GM19025 (cell line): ENCODE results near the gene NKD2.

Experiments
- ATAC-seq: cut with Tn5 transposase; IDR thresholded peaks from one replicate; pipeline ENCODE4 v1.9.1; 2021; ENCODE audit warnings: mild to moderate bottlenecking, low read depth, moderate library complexity; ENCODE audit not compliant: unreplicated experiment

Gene NKD2

GRCh38 chr5:1039210-1039548 is 30.6 kb downstream of the NKD2 start:
- ATAC-seq = no peak

- ATAC-seq = no peak
These were observed 31.2 kb downstream of the NKD2 start for GRCh38 chr5:1039706-1040260.

- no peak for ATAC-seq
These were observed 32.0 kb downstream of the NKD2 start for GRCh38 chr5:1040571-1040970.

GRCh38 chr5:1041225-1042143 is 32.9 kb downstream of the NKD2 start:
- ATAC-seq = no peak

GRCh38 chr5:1042626-1043025 is 34.0 kb downstream of the NKD2 start:
- ATAC-seq = no peak

- no peak for ATAC-seq
These were observed 34.7 kb downstream of the NKD2 start for GRCh38 chr5:1043327-1043726.

- no peak for ATAC-seq
These were observed 35.5 kb downstream of the NKD2 start for GRCh38 chr5:1044117-1044516.

- ATAC-seq = no peak
These were observed 37.5 kb downstream of the NKD2 start for GRCh38 chr5:1045960-1046560.

GRCh38 chr5:1047332-1047965 is 38.8 kb downstream of the NKD2 start:
- no peak for ATAC-seq

GRCh38 chr5:1048162-1048721 is 39.6 kb downstream of the NKD2 start:
- ATAC-seq = no peak

- ATAC-seq = no peak
These were observed 40.5 kb downstream of the NKD2 start for GRCh38 chr5:1048861-1049838.

- ATAC-seq = no peak
These were observed 42.1 kb downstream of the NKD2 start for GRCh38 chr5:1050423-1051365.

GRCh38 chr5:1051366-1051720 is 42.7 kb downstream of the NKD2 start:
- no peak for ATAC-seq

GRCh38 chr5:1052076-1052475 is 43.5 kb downstream of the NKD2 start:
- ATAC-seq = no peak

- no peak for ATAC-seq
These were observed 44.2 kb downstream of the NKD2 start for GRCh38 chr5:1052641-1053390.

GRCh38 chr5:1053391-1054017 is 44.9 kb downstream of the NKD2 start:
- no peak for ATAC-seq

GRCh38 chr5:1054018-1054798 is 45.6 kb downstream of the NKD2 start:
- no peak for ATAC-seq
